ENCODE data around the gene DDX23.

Gene DDX23

DNA sequence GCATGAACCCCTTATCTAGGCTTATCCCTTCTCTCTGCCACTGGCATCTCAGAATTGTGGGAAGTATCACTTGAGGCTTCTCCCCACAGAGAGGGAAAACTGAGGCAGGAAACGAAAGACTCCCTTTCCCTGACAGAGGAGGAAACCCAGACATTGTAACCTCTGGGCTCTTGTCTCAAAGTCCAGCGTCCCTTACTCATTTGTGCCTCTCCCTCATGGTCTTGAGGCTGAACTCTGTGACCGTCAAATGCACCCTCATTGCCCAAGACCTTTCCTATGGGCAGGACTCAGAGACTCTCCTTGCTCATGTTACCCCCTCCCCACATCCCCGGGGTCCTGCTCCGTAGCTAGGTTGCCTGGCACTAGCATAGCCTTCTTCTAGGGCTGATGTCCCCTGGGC, 29.8 kb downstream of the DDX23 start:
- no peak for TF ChIP-seq GATA3 (IDR thresholded peaks at IDR 0.05; ENCODE audit: low read depth, low read length)
- TF ChIP-seq GATA2 (IDR thresholded peaks at IDR 0.05; ENCODE audit: low read depth, low read length): no peak

DNA sequence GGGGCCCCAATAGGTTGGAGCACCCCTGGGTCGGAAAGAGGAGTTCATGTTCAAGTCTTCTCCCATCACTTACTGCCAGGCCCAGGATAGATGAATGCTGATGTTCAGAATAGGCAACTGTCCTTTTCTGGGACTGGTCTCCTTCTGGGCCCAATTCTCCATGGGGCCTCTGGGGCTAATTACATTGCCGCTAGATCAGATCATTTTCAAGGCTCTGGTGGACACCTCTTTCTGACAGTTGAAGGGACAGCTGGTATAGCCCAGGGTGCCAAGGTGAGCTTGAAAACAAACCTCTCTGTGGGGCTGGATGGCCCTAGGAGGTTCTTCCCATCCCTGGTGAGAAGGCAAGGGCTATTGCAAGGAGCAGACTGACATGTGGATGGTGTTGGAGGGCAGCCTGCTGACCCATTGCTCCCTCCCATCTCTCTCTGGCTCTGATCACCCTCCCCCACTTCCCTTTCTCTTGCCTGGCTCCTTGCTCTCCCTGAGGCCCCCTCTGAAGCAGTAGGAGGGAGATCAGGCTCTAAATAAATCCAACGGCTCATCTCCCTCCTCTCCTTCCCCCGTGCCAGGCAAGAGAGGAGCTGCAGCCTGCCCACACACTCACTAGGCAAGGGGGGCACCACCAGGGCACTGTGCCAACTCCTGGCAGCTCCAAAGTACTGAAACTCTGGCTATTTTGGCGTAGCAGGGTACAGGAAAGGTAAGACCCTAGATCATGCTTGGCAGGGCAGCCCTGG, 31.8 kb downstream of the DDX23 start:
- no peak for TF ChIP-seq GATA3 (IDR thresholded peaks at IDR 0.05; ENCODE audit: low read depth, low read length)

DNA sequence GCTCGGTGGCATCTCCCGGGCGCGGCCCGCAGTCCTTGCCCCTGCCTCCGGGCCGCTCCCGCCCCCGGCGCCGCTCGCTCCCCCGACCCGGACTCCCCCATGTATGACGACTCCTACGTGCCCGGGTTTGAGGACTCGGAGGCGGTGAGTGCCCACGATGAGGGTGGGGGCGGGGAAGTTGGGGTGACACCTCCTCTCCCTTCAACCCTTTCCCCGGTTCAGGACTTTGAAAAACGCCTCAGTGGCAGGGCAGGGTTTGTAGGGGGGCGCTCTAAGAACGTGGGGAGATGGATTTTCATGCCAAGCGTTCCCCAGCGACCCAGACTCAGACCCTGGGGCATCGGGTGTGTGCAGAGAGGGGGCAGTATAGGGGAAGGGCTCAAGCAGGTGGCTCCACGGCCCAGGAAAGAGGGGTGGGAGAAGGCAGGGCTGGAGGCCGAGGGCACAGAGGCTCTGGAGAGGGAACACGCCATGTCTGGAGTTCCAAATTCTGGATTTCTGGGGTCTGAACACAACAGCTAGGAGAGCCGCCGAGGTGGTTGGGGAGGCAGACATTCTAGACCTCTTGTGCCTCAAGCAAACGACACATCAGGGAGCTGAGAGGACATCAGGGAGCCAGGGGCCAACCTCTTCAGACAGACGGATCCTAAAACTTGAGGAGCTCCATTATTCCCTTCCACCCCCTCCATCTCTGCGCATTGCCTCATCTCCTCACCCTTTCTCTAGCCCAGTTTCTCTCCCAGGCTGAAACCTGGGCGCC, 33.0 kb downstream of the DDX23 start:
- TF ChIP-seq GATA3 (IDR thresholded peaks at IDR 0.05; ENCODE audit: low read depth, low read length): no peak
- no peak for TF ChIP-seq GATA2 (IDR thresholded peaks at IDR 0.05; ENCODE audit: low read depth, low read length)

DNA sequence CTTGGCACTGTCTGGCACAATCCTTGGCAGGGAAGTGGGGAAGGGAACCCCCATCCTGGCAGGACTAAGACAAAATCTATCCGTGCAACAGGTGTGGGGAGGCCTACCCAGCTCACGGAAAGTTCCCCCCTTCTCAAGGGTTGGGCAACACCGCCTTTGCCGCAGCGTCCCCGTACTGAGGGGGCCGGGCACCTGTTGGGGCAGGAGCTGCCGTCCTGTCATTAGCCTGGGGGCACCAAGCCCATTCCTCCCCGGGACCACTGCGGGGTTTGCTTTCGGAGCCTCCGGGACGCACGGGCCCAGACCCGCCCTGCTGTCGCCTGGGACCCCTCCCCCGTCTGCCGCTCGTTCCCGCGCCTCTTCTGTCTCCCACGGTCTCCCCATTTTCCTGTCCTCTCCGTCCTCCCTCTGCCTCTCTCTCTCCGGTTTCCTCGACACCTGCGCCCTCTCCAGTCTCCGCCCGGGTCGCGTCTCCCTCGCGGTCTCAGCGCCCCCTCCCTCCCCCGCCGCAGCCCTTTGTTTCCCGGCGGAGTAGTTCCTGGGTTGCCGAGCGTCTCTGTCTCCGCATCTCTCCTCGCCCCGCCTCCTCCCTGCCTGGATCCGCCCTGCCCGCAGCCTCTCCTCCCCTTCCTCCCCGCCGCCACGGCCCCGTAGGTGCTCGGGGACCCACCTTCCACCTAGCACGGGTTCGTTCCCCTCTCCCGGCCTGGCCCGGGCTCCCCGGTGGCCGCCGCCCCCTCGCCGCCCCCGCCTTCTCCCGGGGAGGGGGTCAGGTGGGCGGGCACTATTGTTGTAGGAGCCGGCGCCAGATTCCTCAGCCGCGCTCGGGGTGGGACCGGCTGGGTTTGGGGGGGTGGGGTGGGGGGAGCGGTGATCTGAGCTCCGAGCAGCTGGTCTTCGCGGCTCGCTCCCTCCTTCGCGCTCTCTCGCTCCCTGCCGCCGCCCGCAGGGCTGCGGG, 33.8 kb downstream of the DDX23 start, which contains the start of gene CACNB3:
CACNB3 (plus strand) TSS at position 624 of the 958 bp plus-strand sequence. CDS start 434 bp downstream, outside the sequence.
- no peak for TF ChIP-seq GATA3 (IDR thresholded peaks at IDR 0.05; ENCODE audit: low read depth, low read length)
- TF ChIP-seq GATA2 (IDR thresholded peaks at IDR 0.05; ENCODE audit: low read depth, low read length): no peak

DNA sequence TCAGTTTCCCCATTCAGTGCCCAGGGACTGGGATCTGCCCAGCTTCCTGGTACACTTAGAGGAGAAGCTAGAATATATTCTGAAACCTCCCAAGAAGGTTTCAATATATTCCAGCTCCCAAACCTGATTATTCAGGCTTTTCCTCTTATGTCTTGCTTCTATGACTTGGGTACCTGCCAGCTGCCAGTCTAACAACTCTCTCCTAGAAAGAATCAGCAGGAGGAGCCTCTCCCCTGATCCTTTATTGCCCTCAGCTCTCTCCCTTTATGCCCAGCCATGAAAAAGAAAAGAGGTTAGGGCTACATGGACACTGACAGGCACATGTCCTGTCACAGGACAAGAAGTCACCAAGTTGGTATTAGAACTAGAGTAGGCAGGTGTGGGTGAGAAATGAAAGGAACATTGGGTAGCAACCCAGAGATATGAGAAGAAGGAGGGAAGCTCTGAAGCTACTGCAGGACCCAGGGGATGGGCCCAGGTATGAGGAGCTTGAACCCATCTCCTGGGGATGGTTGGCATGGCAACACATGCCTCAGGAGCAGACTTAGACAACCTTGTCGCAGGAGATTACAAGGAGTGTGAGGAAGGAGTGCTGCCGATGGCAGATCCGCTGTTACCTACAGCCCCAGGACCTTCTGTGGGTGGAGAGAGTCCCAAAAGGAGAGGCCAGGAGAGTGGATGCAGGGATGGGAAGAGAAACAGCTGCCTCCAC, 35.7 kb downstream of the DDX23 start:
- TF ChIP-seq GATA3 (IDR thresholded peaks at IDR 0.05; ENCODE audit: low read depth, low read length): no peak
- no peak for TF ChIP-seq GATA2 (IDR thresholded peaks at IDR 0.05; ENCODE audit: low read depth, low read length)

DNA sequence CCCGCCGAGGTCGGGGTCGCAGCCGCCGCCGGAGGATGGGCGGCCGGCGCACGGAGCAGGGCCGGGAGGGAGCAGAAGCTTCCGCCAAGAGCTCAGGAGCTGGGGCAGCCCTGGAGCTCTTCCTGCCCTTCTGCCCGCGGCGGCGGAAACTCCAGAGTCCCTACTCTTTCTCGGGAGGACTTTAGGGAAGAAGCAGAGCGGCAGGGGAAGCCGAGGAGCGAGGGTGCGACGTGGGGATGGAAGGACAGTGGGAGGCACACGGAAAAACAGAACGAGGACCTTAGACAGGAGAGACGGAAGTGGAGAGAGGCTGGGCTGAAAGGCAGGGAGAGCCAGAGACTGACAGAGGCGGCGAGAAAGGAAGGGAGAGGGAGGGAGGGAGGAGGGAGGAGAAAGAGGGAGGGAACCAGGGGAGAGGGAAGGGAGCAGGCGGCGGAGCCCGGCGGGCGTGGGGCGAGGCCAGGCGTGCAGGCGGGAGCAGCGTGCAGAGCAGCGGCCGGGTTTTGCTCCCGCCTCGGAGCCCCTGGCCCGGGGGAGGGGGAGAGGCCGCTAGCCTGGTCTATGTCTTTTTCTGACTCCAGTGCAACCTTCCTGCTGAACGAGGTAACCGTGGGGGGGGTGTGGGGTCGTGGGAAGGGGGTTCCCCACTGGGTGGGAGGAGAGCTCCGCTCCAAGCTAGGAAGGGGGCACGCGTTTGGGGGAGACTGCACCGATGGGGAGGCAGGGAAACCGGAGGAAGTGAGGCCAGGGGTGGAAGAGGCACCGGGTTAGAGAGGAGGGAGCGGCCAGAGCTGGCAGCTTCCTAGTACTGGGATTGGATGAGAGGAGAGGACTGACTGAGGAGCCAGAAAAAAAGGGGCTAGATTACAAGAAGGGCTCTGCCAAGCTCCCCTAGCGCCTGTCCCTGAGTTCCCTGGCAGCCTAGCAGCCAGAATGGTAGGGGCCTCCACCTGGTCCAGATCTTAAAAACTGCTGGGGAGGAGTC, 36.5 kb downstream of the DDX23 start:
- TF ChIP-seq GATA2 (IDR thresholded peaks at IDR 0.05; ENCODE audit: low read depth, low read length) (no peak), GATA3 (IDR thresholded peaks at IDR 0.05; ENCODE audit: low read depth, low read length) (no peak)

DNA sequence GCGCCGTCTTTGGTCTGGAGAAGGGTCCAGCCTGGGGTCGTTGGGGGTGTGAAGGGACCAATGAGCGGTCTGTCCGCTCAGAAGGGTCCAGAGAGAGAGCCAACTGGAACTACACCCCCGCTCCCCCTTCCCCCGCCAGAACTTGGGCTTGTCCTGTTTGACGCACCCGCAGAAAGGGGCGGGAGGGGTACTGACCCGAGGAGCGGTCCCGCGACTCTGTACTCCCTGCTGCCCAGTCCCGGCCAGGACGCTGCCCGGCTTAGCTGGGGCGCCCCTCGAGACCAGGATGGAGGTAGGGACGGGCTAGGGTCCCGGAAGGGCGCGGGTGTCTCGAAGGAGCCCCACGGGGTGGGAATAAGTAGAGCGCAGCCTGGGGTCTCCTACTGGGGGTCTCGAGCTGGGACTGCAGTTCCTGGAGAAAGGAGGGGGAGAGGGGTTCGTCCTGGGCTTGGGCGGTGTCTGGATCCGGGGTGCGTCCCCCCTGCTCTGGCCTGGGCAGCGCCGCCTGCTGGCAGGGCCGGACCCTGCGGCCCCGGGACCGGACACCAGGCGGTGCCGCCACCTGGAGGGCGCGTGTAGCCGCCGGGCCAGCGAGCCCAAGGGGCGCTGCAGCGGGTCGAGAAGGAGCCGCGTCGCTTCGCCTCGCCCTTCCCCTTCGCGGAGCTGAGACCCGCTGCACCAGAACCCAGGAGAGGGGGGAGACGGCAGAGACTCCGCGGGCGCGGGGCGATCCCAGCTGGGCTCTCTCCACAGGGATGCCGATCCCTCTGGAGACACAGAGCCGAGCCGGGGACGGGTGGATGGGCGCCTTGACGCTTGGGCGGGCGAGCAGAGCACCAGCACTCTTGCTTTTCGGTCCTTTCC, 37.5 kb downstream of the DDX23 start:
- TF ChIP-seq GATA2 (IDR thresholded peaks at IDR 0.05; ENCODE audit: low read depth, low read length): no peak
- TF ChIP-seq GATA3 (IDR thresholded peaks at IDR 0.05; ENCODE audit: low read depth, low read length): no peak

DNA sequence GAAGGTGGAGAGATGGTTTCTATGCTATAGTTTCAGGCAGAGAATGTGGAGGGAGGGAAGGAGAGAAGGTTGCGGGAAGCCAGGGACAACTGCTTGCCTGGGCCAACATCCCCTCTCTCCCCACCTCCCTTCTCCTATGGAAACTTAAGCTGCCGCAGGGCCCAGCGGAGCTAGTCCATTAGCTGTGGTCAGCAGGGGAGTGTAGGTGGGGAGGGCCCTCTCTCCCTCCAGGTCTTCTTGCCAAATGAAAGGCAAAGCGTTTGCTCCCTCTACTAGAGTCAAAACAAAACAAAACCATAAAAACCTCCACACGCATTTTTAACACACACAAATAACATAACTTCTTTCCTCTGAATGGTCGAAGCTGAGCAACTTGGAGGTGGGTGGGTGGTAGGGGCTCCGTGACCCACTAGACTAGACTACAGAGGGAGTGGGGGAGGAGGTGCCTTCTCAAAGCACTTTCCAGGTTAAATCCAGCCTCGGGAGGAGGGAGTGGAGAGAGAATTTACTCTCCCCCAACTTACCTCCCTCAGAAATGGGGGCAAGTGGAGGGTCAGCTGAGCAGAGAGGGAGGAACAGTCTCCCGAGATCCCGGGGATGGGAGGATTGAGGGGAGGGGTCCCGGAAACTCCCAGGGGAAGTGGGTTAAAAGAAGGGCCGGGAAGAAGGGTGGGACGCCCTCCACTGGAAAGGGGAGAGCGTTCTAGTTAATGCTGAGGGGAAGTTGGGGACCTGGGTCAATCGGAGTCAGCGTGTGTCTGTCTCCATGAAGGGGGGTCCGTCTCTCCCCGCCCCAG, 38.3 kb downstream of the DDX23 start:
- TF ChIP-seq GATA2 (IDR thresholded peaks at IDR 0.05; ENCODE audit: low read depth, low read length): no peak
- no peak for TF ChIP-seq GATA3 (IDR thresholded peaks at IDR 0.05; ENCODE audit: low read depth, low read length)

DNA sequence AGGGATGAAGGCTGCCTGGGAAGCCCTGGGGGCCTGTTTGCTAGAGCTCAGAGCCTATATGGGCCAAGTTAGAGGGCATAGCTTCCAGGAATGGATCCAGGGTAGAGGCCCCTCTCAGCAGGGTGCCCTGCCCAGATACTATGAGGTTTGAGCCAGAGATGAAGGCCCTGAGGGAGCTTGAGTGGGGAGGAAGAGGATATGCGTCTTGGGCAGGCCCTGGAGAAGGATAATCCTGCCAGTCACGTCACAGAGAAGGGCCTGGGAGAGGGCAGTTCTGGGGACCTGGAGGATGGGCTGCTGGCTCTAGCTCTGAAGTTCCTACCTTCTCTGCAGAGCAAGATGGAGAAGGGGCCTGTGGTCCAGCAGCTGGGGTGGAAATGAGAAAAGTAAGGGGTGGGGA, 39.6 kb downstream of the DDX23 start:
- TF ChIP-seq GATA2 (IDR thresholded peaks at IDR 0.05; ENCODE audit: low read depth, low read length): no peak

DNA sequence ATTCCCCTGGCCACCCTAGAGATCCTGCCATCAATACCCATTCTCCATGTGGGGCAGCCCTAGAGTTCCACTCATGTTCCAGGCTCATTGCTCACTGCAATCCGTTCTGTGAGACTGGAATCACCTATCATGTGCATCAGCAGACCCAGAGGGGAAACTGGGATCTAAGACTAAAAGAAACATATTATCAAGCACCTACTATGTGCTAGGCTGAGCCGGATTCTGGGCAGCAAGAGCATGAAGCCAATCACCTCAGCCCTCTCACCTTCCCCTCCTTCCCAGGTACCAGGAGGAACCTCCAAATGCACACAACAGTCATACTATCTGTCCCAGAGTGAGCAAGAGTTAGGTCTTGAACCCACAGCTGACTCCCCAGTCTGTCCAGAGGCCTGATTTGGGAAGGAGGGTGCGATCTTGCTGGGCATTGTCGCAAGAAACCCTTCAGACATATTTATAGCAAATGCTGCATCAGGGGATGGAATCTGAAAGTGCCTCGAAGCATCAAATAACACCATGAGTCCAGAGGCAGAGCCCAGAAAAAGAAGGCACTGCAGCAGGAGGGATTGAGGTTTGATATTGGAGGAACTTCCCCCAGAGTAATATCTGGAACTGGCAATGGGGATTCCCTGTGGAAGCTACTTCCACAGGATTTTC, 40.4 kb downstream of the DDX23 start:
- TF ChIP-seq GATA2 (IDR thresholded peaks at IDR 0.05; ENCODE audit: low read depth, low read length): no peak
- TF ChIP-seq GATA3 (IDR thresholded peaks at IDR 0.05; ENCODE audit: low read depth, low read length): no peak

Measured in SH-SY5Y (cell line).